ENCODE data around the gene RTBDN. TPM values are rescaled to one million over a fixed set of nuclear protein-coding genes. Genes with fewer than 3 reads are reported as not detected.

Gene RTBDN
- total RNA-seq, 1 experiment from 2014 or later, result 25.1 TPM

DNA sequence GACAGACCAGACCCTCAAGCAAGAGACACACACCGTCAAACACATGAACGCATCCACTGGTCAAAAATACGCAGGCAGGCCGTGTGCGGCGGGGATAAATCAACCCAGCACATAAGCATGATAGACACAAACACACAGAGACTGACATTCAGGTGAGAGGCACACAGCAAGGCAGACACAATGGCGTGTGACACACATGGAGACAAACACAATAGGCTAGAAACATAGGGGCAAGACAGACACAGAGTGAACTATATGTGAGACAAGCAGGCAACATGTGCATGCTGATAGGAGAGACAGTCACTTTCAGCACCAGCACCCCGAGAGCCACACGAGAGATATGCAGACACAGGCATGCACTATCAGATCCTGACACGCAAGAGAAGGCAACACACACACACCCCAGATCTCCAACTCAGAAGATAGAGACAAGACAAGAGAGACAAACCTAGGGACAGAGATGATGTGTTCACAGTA lies 49.9 kb downstream of the RTBDN start:
- BruUV-seq (replicated peaks), result no TSS peak
- Histone ChIP-seq H3K79me2 (ENCODE audit: insufficient read depth, low read length) (no peaks in the 10 kb centered on the region), H4K20me1 (ENCODE audit: insufficient read depth) (no peaks in the 10 kb centered on the region), H2AFZ (ENCODE audit: low read depth, low read length, poor library complexity, severe bottlenecking) (no peak overlapping the region), H3K27ac (ENCODE audit: low read depth, low read length) (peak overlapping the region; percentile 89), H3K9me2 (ENCODE audit: insufficient read depth) (no peaks in the 10 kb centered on the region), H3K36me3 (ENCODE audit: control insufficient read depth in 1 of 2, insufficient read depth in 2 of 2, low read length in 2 of 2) (no peaks in the 10 kb centered on the region), H3K9me3 (ENCODE audit: control insufficient read depth in 1 of 2, insufficient read depth in 1 of 2, low read depth in 1 of 2, low read length in 2 of 2) (no peaks in the 10 kb centered on the region), H3K9ac (ENCODE audit: low read length) (peak overlapping the region; percentile 69), H3K27me3 (ENCODE audit: insufficient read depth, low read length) (no peaks in the 10 kb centered on the region), H3K4me3 (replicated peaks in 1 of 2; ENCODE audit: low read depth in 1 of 2, low read length in 2 of 2) (no peak overlapping the region), H3K4me1 (ENCODE audit: control insufficient read depth in 1 of 2, insufficient read depth in 2 of 2, low read length in 2 of 2) (peaks cover 78 to 90% of the 10 kb centered on the region in 2 experiments), H3K4me2 (ENCODE audit: low read length) (peak overlapping the region; percentile 98)
- RAD21 ChIA-PET (ENCODE audit: low non-redundant PET in 1 of 2, low total read pairs in 2 of 2, uncharacterized antibody in 2 of 2, unreplicated experiment in 2 of 2), result no interaction called here
- POLR2A ChIA-PET, result no interaction called here
- TF ChIP-seq CEBPB (IDR thresholded peaks at IDR 0.05; ENCODE audit: low read depth) (no peak), SRF (IDR thresholded peaks at IDR 0.05; ENCODE audit: low read depth) (no peak), RAD21 (IDR thresholded peaks at IDR 0.05; ENCODE audit: low read depth) (no peak), CBX3 (IDR thresholded peaks at IDR 0.05; ENCODE audit: low read depth) (no peak), ATF3 (IDR thresholded peaks at IDR 0.05) (no peak), TCF7L2 (IDR thresholded peaks at IDR 0.05; ENCODE audit: borderline replicate concordance, extremely low read depth, insufficient read depth, insufficient read length) (no peak), EGR1 (IDR thresholded peaks at IDR 0.05; ENCODE audit: low read depth) (no peak), POLR2A (IDR thresholded peaks at IDR 0.05; ENCODE audit: borderline replicate concordance, extremely low read depth, insufficient read depth, insufficient read length) (no peak), SIN3A (IDR thresholded peaks at IDR 0.05; ENCODE audit: low read depth) (no peak), ELF1 (IDR thresholded peaks at IDR 0.05; ENCODE audit: borderline replicate concordance, low read depth) (no peak), FOSL1 (IDR thresholded peaks at IDR 0.05; ENCODE audit: low read depth) (no peak)
- intact Hi-C loops (cut with micrococcal nuclease), result no loop called here
- DNase-seq (ENCODE audit: low read depth, low spot score), result no peak
- CTCF ChIA-PET, result no interaction called here
- ATAC-seq, result no peak

- TF ChIP-seq REST (IDR thresholded peaks at IDR 0.05; ENCODE audit: low read depth), result no peak
- TF ChIP-seq ZNF274 (IDR thresholded peaks at IDR 0.05; ENCODE audit: low read depth, low read length), result no peak
- TF ChIP-seq ATF3 (IDR thresholded peaks at IDR 0.05), result no peak
- no peak for TF ChIP-seq YY1 (IDR thresholded peaks at IDR 0.05; ENCODE audit: extremely low read depth, insufficient replicate concordance, low read depth, low read length)
- no peak for TF ChIP-seq EZH2phosphoT487 (IDR thresholded peaks at IDR 0.05; ENCODE audit: borderline replicate concordance)
- TF ChIP-seq FOSL1 (IDR thresholded peaks at IDR 0.05; ENCODE audit: low read depth), result no peak
- TF ChIP-seq SIN3A (IDR thresholded peaks at IDR 0.05; ENCODE audit: low read depth), result no peak
- no peak for TF ChIP-seq MAX (IDR thresholded peaks at IDR 0.05)
Measured at GRCh38 chr19:12783849-12784393, 50.5 kb downstream of the RTBDN start.

More at GRCh38 chr19:12783849-12784393, 50.5 kb downstream of the RTBDN start:
- H3K27ac ChIP-seq (ENCODE audit: low read depth, low read length), result peak overlapping the region; percentile 89
- peak overlapping the region; percentile 11 to 58; a peak in 3 of 4 replicates for H3K4me3 ChIP-seq (replicated peaks in 1 of 2; ENCODE audit: low read depth in 1 of 2, low read length in 2 of 2)
- no peaks in the 10 kb centered on the region for H3K79me2 ChIP-seq (ENCODE audit: insufficient read depth, low read length)
- no TSS peak for BruUV-seq (replicated peaks)
- H3K36me3 ChIP-seq (ENCODE audit: control insufficient read depth in 1 of 2, insufficient read depth in 2 of 2, low read length in 2 of 2), result no peaks in the 10 kb centered on the region
- ChIA-PET CTCF (no interaction called here), POLR2A (interaction anchor here (3.2 kb wide), 1 partner anchor 8 kb away, joined by 39 read pairs; the partner anchor contains the start of gene JUNB), RAD21 (ENCODE audit: low non-redundant PET in 1 of 2, low total read pairs in 2 of 2, uncharacterized antibody in 2 of 2, unreplicated experiment in 2 of 2) (interaction anchor here in 1 of 2 experiments (1.3 kb wide), 1 partner anchor 7 kb away, joined by 4 read pairs; the partner anchor contains the start of gene JUNB)
- H3K9me3 ChIP-seq (ENCODE audit: control insufficient read depth in 1 of 2, insufficient read depth in 1 of 2, low read depth in 1 of 2, low read length in 2 of 2), result no peaks in the 10 kb centered on the region
- H4K20me1 ChIP-seq (ENCODE audit: insufficient read depth), result no peaks in the 10 kb centered on the region
- no peak overlapping the region for H2AFZ ChIP-seq (ENCODE audit: low read depth, low read length, poor library complexity, severe bottlenecking)
- peak overlapping the region; percentile 69 for H3K9ac ChIP-seq (ENCODE audit: low read length)
- DNase-seq (ENCODE audit: low read depth, low spot score) (no peak), ATAC-seq (no peak)
- intact Hi-C loops (cut with micrococcal nuclease), result no loop called here
- H3K4me2 ChIP-seq (ENCODE audit: low read length), result peak overlapping the region; percentile 98
- no peaks in the 10 kb centered on the region for H3K9me2 ChIP-seq (ENCODE audit: insufficient read depth)
- peaks cover 78 to 90% of the 10 kb centered on the region in 2 experiments for H3K4me1 ChIP-seq (ENCODE audit: control insufficient read depth in 1 of 2, insufficient read depth in 2 of 2, low read length in 2 of 2)
- no peaks in the 10 kb centered on the region for H3K27me3 ChIP-seq (ENCODE audit: insufficient read depth, low read length)

All from HCT116 (cell line).